ENCODE data around the gene SNAI3. TPM values are rescaled to one million over a fixed set of nuclear protein-coding genes. Genes with fewer than 3 reads are reported as not detected.

Gene SNAI3
- total RNA-seq, 1 experiment from 2014 or later, result not detected

DNA sequence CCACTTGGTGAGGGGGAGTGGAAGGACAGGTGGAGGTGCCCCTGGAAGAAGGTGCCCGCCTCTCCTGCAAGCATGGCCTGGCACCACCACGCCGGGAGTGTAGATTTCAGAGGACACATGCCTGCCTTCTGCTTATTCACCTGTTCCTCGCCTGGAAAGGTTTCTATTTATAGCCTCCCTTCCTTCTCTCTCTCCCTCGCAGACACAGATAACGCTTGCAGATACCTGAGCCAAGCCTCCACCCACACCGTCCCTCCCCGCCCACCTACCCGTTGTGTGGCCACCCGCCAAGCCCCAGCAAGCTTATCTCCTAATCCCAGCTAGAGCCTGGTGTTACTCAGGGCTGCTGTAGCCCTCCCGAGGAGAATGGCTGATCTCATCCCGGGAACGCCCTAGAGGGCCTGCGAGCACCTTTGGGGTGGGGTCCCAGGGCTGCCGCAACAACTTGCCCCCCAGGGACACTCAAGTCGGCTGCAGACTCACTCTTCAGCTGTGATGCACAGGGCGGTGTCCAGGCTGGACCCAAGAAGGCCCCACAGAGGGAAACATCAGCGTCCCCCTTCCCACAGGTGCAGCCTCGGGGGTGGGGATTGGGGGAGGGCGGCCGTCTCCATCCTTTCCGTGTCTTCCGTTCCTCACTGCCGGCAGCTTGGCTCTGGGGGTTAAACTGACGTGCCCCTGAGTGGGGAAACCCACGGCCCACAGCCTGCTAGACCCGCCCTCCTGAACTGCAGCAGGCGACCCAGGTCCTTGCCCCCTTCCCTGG, 1.9 kb upstream of the SNAI3 start:
- H3K27me3 ChIP-seq (ENCODE audit: control insufficient read depth, insufficient read depth, low read length), result no peaks in the 10 kb centered on the region
- no peaks in the 10 kb centered on the region for H3K9me3 ChIP-seq (ENCODE audit: control insufficient read depth, insufficient read depth, low read depth, low read length)
- DNase-seq (ENCODE audit: low read depth, low spot score) (no peak), ATAC-seq (no peak)
- H3K4me1 ChIP-seq (ENCODE audit: control insufficient read depth, insufficient read depth, low read length), result no peaks in the 10 kb centered on the region; the same call in 1 of the 2 replicates
- ChIA-PET POLR2A (no interaction called here), CTCF (interaction anchor here (0.7 kb wide), 2 partner anchors 39 to 1059 kb away, joined by 4 to 7 read pairs; no protein-coding TSS in a partner anchor)
- no peak overlapping the region for H3K4me3 ChIP-seq (ENCODE audit: low read depth in 2 of 2, low read length in 2 of 2)
- no peaks in the 10 kb centered on the region for H3K36me3 ChIP-seq (ENCODE audit: control insufficient read depth, insufficient read depth, low read length)
- BruUV-seq (replicated peaks), result no TSS peak
- intact Hi-C loops (cut with micrococcal nuclease; ENCODE audit: unreplicated experiment) (no loop called here), in situ Hi-C loops (cut with HindIII; ENCODE audit: low pct_unique_long_range_greater_than_20kb, low sequenced_read_pairs) (no loop called here)
- TF ChIP-seq, protein P1, sequence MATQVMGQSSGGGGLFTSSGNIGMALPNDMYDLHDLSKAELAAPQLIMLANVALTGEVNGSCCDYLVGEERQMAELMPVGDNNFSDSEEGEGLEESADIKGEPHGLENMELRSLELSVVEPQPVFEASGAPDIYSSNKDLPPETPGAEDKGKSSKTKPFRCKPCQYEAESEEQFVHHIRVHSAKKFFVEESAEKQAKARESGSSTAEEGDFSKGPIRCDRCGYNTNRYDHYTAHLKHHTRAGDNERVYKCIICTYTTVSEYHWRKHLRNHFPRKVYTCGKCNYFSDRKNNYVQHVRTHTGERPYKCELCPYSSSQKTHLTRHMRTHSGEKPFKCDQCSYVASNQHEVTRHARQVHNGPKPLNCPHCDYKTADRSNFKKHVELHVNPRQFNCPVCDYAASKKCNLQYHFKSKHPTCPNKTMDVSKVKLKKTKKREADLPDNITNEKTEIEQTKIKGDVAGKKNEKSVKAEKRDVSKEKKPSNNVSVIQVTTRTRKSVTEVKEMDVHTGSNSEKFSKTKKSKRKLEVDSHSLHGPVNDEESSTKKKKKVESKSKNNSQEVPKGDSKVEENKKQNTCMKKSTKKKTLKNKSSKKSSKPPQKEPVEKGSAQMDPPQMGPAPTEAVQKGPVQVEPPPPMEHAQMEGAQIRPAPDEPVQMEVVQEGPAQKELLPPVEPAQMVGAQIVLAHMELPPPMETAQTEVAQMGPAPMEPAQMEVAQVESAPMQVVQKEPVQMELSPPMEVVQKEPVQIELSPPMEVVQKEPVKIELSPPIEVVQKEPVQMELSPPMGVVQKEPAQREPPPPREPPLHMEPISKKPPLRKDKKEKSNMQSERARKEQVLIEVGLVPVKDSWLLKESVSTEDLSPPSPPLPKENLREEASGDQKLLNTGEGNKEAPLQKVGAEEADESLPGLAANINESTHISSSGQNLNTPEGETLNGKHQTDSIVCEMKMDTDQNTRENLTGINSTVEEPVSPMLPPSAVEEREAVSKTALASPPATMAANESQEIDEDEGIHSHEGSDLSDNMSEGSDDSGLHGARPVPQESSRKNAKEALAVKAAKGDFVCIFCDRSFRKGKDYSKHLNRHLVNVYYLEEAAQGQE (IDR thresholded peaks at IDR 0.05; ENCODE audit: insufficient read depth in 1 of 2, low read depth in 2 of 2, low read length in 1 of 2), result no peak
- no peak for TF ChIP-seq SIN3A (IDR thresholded peaks at IDR 0.05; ENCODE audit: borderline replicate concordance, insufficient read depth, low read depth, low read length)
- TF ChIP-seq TCF7L2 (IDR thresholded peaks at IDR 0.05; ENCODE audit: low read depth, low read length), result no peak
- TF ChIP-seq POLR2AphosphoS5 (IDR thresholded peaks at IDR 0.05; ENCODE audit: low read depth, low read length), result no peak
- TF ChIP-seq, protein P2, sequence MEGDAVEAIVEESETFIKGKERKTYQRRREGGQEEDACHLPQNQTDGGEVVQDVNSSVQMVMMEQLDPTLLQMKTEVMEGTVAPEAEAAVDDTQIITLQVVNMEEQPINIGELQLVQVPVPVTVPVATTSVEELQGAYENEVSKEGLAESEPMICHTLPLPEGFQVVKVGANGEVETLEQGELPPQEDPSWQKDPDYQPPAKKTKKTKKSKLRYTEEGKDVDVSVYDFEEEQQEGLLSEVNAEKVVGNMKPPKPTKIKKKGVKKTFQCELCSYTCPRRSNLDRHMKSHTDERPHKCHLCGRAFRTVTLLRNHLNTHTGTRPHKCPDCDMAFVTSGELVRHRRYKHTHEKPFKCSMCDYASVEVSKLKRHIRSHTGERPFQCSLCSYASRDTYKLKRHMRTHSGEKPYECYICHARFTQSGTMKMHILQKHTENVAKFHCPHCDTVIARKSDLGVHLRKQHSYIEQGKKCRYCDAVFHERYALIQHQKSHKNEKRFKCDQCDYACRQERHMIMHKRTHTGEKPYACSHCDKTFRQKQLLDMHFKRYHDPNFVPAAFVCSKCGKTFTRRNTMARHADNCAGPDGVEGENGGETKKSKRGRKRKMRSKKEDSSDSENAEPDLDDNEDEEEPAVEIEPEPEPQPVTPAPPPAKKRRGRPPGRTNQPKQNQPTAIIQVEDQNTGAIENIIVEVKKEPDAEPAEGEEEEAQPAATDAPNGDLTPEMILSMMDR (IDR thresholded peaks at IDR 0.05), result no peak
- H3K27ac ChIP-seq (ENCODE audit: low read length), result no peak overlapping the region

DNA sequence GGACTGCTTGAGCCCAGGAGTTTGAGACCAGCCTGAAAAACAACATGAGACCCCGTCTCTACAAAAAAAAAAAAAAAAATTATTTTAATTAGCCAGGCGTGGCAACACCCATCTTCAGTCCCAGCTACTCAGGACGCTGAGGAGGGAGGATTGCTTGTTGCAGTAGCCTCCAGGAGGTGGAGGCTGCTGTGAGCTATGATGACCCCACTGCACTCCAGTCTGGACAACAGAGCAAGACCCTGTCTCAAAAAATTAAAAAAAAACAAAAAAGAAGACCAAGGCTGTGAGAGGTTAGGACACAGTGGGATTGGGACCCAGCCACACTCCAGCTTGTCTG, 1.3 kb upstream of the SNAI3 start:
- intact Hi-C loops (cut with micrococcal nuclease; ENCODE audit: unreplicated experiment) (no loop called here), in situ Hi-C loops (cut with HindIII; ENCODE audit: low pct_unique_long_range_greater_than_20kb, low sequenced_read_pairs) (no loop called here)
- no peaks in the 10 kb centered on the region for H3K36me3 ChIP-seq (ENCODE audit: control insufficient read depth, insufficient read depth, low read length)
- ATAC-seq (no peak), DNase-seq (ENCODE audit: low read depth, low spot score) (no peak)
- CTCF ChIA-PET, result interaction anchor here (0.7 to 1.3 kb wide), 3 partner anchors 9 to 1059 kb away, joined by 3 to 7 read pairs (median 4); no protein-coding TSS in a partner anchor
- no peaks in the 10 kb centered on the region for H3K27me3 ChIP-seq (ENCODE audit: control insufficient read depth, insufficient read depth, low read length)
- no TSS peak for BruUV-seq (replicated peaks)
- TF ChIP-seq TCF7L2 (IDR thresholded peaks at IDR 0.05; ENCODE audit: low read depth, low read length), result no peak
- no peak for TF ChIP-seq POLR2AphosphoS5 (IDR thresholded peaks at IDR 0.05; ENCODE audit: low read depth, low read length)
- TF ChIP-seq, protein P1 (IDR thresholded peaks at IDR 0.05; ENCODE audit: insufficient read depth in 1 of 2, low read depth in 2 of 2, low read length in 1 of 2), result no peak
- no peak for TF ChIP-seq SIN3A (IDR thresholded peaks at IDR 0.05; ENCODE audit: borderline replicate concordance, insufficient read depth, low read depth, low read length)
- TF ChIP-seq, protein P2 (IDR thresholded peaks at IDR 0.05), result no peak
- H3K9me3 ChIP-seq (ENCODE audit: control insufficient read depth, insufficient read depth, low read depth, low read length), result no peaks in the 10 kb centered on the region
- H3K4me3 ChIP-seq (ENCODE audit: low read depth in 2 of 2, low read length in 2 of 2), result no peak overlapping the region
- no peaks in the 10 kb centered on the region; the same call in 1 of the 2 replicates for H3K4me1 ChIP-seq (ENCODE audit: control insufficient read depth, insufficient read depth, low read length)
- POLR2A ChIA-PET, result no interaction called here
- H3K27ac ChIP-seq (ENCODE audit: low read length), result no peak overlapping the region
